ENCODE data around the gene PACC1. TPM values are rescaled to one million over a fixed set of nuclear protein-coding genes. Genes with fewer than 3 reads are reported as not detected.

The PACC1 gene
- total RNA-seq, 1 donor = 11.2 TPM

- DNase-seq (ENCODE audit: low read depth) = no peak
- H3K4me3 ChIP-seq (ENCODE audit: low read depth, low read length) = no peak overlapping the region
- TF ChIP-seq, protein P1, sequence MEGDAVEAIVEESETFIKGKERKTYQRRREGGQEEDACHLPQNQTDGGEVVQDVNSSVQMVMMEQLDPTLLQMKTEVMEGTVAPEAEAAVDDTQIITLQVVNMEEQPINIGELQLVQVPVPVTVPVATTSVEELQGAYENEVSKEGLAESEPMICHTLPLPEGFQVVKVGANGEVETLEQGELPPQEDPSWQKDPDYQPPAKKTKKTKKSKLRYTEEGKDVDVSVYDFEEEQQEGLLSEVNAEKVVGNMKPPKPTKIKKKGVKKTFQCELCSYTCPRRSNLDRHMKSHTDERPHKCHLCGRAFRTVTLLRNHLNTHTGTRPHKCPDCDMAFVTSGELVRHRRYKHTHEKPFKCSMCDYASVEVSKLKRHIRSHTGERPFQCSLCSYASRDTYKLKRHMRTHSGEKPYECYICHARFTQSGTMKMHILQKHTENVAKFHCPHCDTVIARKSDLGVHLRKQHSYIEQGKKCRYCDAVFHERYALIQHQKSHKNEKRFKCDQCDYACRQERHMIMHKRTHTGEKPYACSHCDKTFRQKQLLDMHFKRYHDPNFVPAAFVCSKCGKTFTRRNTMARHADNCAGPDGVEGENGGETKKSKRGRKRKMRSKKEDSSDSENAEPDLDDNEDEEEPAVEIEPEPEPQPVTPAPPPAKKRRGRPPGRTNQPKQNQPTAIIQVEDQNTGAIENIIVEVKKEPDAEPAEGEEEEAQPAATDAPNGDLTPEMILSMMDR (IDR thresholded peaks at IDR 0.05; ENCODE audit: insufficient read depth, low read depth, low read length) = no peak
These were observed 37.0 kb upstream of the PACC1 start for GRCh38 chr1:212451416-212452322.

DNA sequence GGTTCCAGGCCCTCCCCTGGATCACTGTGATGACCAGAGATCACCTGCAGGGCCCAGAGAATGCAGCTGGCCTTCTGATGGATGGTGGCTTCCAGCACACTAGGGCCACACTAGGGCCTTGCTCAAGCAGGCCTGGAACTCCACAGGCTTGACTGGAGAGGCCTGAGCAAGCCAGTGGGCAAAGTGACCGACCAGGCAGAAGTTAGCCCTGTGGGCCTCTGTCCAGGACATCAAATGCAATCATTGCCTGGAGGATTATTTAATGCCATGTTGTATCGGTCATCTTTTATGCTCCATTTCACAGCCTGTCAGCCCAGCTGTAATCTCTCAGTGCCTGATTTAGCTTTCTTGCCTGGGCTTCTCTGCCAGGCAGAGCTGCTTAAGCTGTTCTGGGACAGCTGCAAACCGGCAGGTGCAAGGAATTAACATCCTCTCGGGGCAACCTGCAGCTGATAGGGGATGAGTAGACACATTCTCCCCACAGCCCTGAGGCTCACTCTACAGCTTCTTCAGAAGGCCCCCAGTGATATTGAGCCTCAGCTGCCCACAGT, 35.7 kb upstream of the PACC1 start:
- no peak overlapping the region for H3K4me3 ChIP-seq (ENCODE audit: low read depth, low read length)
- TF ChIP-seq, protein P1 (IDR thresholded peaks at IDR 0.05; ENCODE audit: insufficient read depth, low read depth, low read length) = no peak
- no peak for DNase-seq (ENCODE audit: low read depth)

- no peak for DNase-seq (ENCODE audit: low read depth)
- TF ChIP-seq, protein P1 (IDR thresholded peaks at IDR 0.05; ENCODE audit: insufficient read depth, low read depth, low read length) = no peak
- H3K4me3 ChIP-seq (ENCODE audit: low read depth, low read length) = no peak overlapping the region
These were observed 32.8 kb upstream of the PACC1 start for GRCh38 chr1:212447478-212447877.

- no peak overlapping the region for H3K4me3 ChIP-seq (ENCODE audit: low read depth, low read length)
- no peak for DNase-seq (ENCODE audit: low read depth)
- TF ChIP-seq, protein P1 (IDR thresholded peaks at IDR 0.05; ENCODE audit: insufficient read depth, low read depth, low read length) = no peak
These were observed 31.6 kb upstream of the PACC1 start for GRCh38 chr1:212446333-212446732.

GRCh38 chr1:212442408-212442807, 27.7 kb upstream of the PACC1 start:
- TF ChIP-seq, protein P1 (IDR thresholded peaks at IDR 0.05; ENCODE audit: insufficient read depth, low read depth, low read length) = no peak
- H3K4me3 ChIP-seq (ENCODE audit: low read depth, low read length) = no peak overlapping the region
- DNase-seq (ENCODE audit: low read depth) = no peak

- TF ChIP-seq, protein P1 (IDR thresholded peaks at IDR 0.05; ENCODE audit: insufficient read depth, low read depth, low read length) = no peak
- DNase-seq (ENCODE audit: low read depth) = no peak
- no peak overlapping the region for H3K4me3 ChIP-seq (ENCODE audit: low read depth, low read length)
These were observed 25.7 kb upstream of the PACC1 start for GRCh38 chr1:212440419-212440818.
